K562 (cell line): ENCODE data around the gene ROR2. TPM values are rescaled to one million over a fixed set of nuclear protein-coding genes. Genes with fewer than 3 reads are reported as not detected.

Source experiments
- ATAC-seq: fragments of 200-7000 bp; cut with Tn5 transposase; 3 replicates; pipeline ENCODE4 v1.9.1; 2020; ENCODE audit warnings: moderate library complexity
- BruUV-seq: library from RNA; stranded (reverse); fragments of 400-500 nt; replicated peaks from 2 replicates; lab custom pipeline; 2021; lab: Mats Ljungman, UMichigan
- CTCF ChIA-PET: fragments of 300-600 bp; formaldehyde crosslinking; extraction: SDS; loops from one replicate; lab custom pipeline; 2021; ENCODE audit warnings: low intra/inter-chr PET ratio; lab: Yijun Ruan, JAX
- POLR2A ChIA-PET: fragments of 300-600, 350-650 bp; sonication (Branson Sonifier 250); formaldehyde crosslinking; extraction: SDS; loops from one replicate; lab custom pipeline; 2021; ENCODE audit warnings: antibody characterized with exemption, inconsistent platforms; lab: Yijun Ruan, JAX
- DNase-seq, 4 experiments: peaks; one replicate each; pipeline versions ENCODE4 v3.0.0 to v3.0.0-alpha.2; 2011 to 2018; ENCODE audit warnings: low spot score in 3 of 4, mixed read lengths in 3 of 4; ENCODE audit errors: extremely low read depth in 1 of 4
- FAIRE-seq: peaks from 2 replicates; lab custom pipeline; 2011; peaks lifted over from hg19 to GRCh38; lab: Jason Lieb, UNC
- H2AFZ ChIP-seq: 2 replicates; pipeline ENCODE4 v1.6.0; 2011; ENCODE audit warnings: low read depth, low read length, control low read depth, inconsistent platforms
- H3K27ac ChIP-seq: fragments of 200-600 bp; 3 replicates; pipeline ENCODE4 v1.8.0; 2011; ENCODE audit warnings: low read depth, mild to moderate bottlenecking, control low read depth, inconsistent platforms, low read length, moderate library complexity, mixed read lengths; ENCODE audit errors: extremely low read depth
- H3K27me3 ChIP-seq, 2 experiments: fragments of 300-600 bp in 1 of 2; 2 replicates in 1 of 2; 3 replicates in 1 of 2; pipeline versions ENCODE4 v1.6.0 to v1.8.0; 2011; ENCODE audit warnings: inconsistent platforms in 2 of 2, low read length in 2 of 2, mild to moderate bottlenecking in 1 of 2, mixed read lengths in 1 of 2, moderate library complexity in 1 of 2; ENCODE audit not compliant: control insufficient read depth in 2 of 2, insufficient read depth in 2 of 2
- H3K36me3 ChIP-seq: fragments of 300-600 bp; 3 replicates; pipeline ENCODE4 v1.8.0; 2011; ENCODE audit warnings: mild to moderate bottlenecking, low read length, inconsistent platforms; ENCODE audit not compliant: control insufficient read depth, insufficient read depth
- H3K4me1 ChIP-seq, 2 experiments: fragments of 200-600 bp in 1 of 2; replicated peaks in 1 of 2; 2 replicates in 1 of 2; 3 replicates in 1 of 2; pipeline versions ENCODE4 v1.5.1 to v1.8.0; 2011; ENCODE audit warnings: inconsistent platforms in 2 of 2, low read length in 2 of 2, mild to moderate bottlenecking in 1 of 2, mixed read lengths in 1 of 2, moderate library complexity in 1 of 2; ENCODE audit not compliant: control insufficient read depth in 2 of 2, insufficient read depth in 2 of 2
- H3K4me2 ChIP-seq: 2 replicates; pipeline ENCODE4 v1.6.1; 2011; ENCODE audit warnings: low read length, control low read depth, inconsistent platforms, mixed read lengths; ENCODE audit not compliant: insufficient read depth
- H3K4me3 ChIP-seq: fragments of 200-600 bp; sonication (generic), shearing (Covaris generic); 2 replicates; pipeline ENCODE4 v1.5.1; 2016; ENCODE audit warnings: control low read depth, inconsistent platforms
- H3K79me2 ChIP-seq: fragments of 200-600 bp; 3 replicates; pipeline ENCODE4 v1.8.0; 2011; ENCODE audit warnings: low read length, inconsistent platforms; ENCODE audit not compliant: control insufficient read depth, insufficient read depth
- H3K9ac ChIP-seq, 2 experiments: 2 replicates each; pipeline versions ENCODE4 v1.6.0 to v1.6.1; 2011; ENCODE audit warnings: low read depth in 2 of 2, low read length in 2 of 2, control low read depth in 1 of 2, inconsistent platforms in 1 of 2, mild to moderate bottlenecking in 1 of 2, mixed read lengths in 1 of 2; ENCODE audit not compliant: insufficient read depth in 1 of 2
- H3K9me1 ChIP-seq: one replicate; pipeline ENCODE4 v1.6.0; 2011; ENCODE audit warnings: inconsistent platforms, mild to moderate bottlenecking, low read length, moderate library complexity; ENCODE audit not compliant: control insufficient read depth, insufficient read depth
- H3K9me3 ChIP-seq: replicated peaks from 2 replicates; pipeline ENCODE4 v1.5.1; 2011; ENCODE audit warnings: low read depth, low read length, inconsistent platforms; ENCODE audit not compliant: control insufficient read depth, insufficient read depth
- H4K20me1 ChIP-seq: replicated peaks from 2 replicates; pipeline ENCODE4 v1.6.1; 2011; ENCODE audit warnings: low read length, inconsistent platforms, mixed read lengths; ENCODE audit not compliant: control insufficient read depth, insufficient read depth
- CSDE1 ChIP-seq, 2 experiments: fragments of 450-650 bp; IDR thresholded peaks; 2 replicates each; pipeline ENCODE4 v1.6.1; 2016; ENCODE audit warnings: mild to moderate bottlenecking in 1 of 2
- ETV5 ChIP-seq: sonication (generic); formaldehyde crosslinking; IDR thresholded peaks from 2 replicates; pipeline ENCODE4 v1.4.0; 2020; ENCODE audit warnings: low read depth, mild to moderate bottlenecking, missing genetic modification reagents
- FOXJ2 ChIP-seq: fragments of 200-800 bp; sonication (Bioruptor generic); IDR thresholded peaks from 2 replicates; pipeline ENCODE4 v1.6.1; 2016; ENCODE audit warnings: missing genetic modification characterization, missing compliant biosample characterization
- HDAC8 ChIP-seq: fragments of 450-650 bp; IDR thresholded peaks from 2 replicates; pipeline ENCODE4 v1.6.1; 2016; ENCODE audit warnings: mild to moderate bottlenecking, missing genetic modification characterization, moderate library complexity, missing compliant biosample characterization
- IRF9 ChIP-seq: fragments of 450-650 bp; IDR thresholded peaks from 2 replicates; pipeline ENCODE4 v1.6.1; 2016; ENCODE audit warnings: missing biosample characterization, missing genetic modification characterization
- MIER1 ChIP-seq: fragments of 450-650 bp; IDR thresholded peaks from 2 replicates; pipeline ENCODE4 v1.6.1; 2016; ENCODE audit warnings: antibody characterized with exemption, mild to moderate bottlenecking, low read depth
- MYC ChIP-seq, 2 experiments: fragments of 250-450 bp in 1 of 2; sonication (Bioruptor Pico) in 1 of 2; IDR thresholded peaks; 2 replicates each; pipeline versions ENCODE4 v1.5.1 to v1.6.1; 2012 to 2021; ENCODE audit warnings: low read depth in 2 of 2, borderline replicate concordance in 1 of 2, improper control_type of control experiment in 1 of 2, low read length in 1 of 2, mild to moderate bottlenecking in 1 of 2, moderate library complexity in 1 of 2
- NCOA4 ChIP-seq: fragments of 450-650 bp; IDR thresholded peaks from 2 replicates; pipeline ENCODE4 v1.6.1; 2018; ENCODE audit warnings: mild to moderate bottlenecking; ENCODE audit not compliant: partially characterized antibody
- POLR3A ChIP-seq: IDR thresholded peaks from 2 replicates; pipeline ENCODE4 v1.6.1; 2011; ENCODE audit warnings: borderline replicate concordance, mild to moderate bottlenecking, moderate library complexity; ENCODE audit not compliant: insufficient read length, insufficient read depth; ENCODE audit errors: extremely low read depth
- RERE ChIP-seq: sonication (generic); formaldehyde crosslinking; IDR thresholded peaks from 2 replicates; pipeline ENCODE4 v1.8.0; 2023; ENCODE audit warnings: missing genetic modification reagents, mild to moderate bottlenecking, borderline replicate concordance
- SMAD2 ChIP-seq: fragments of 150-350 bp; IDR thresholded peaks from 2 replicates; pipeline ENCODE4 v1.6.1; 2014; ENCODE audit warnings: low read depth, mild to moderate bottlenecking, low read length
- ZBTB17 ChIP-seq: fragments of 450-650 bp; formaldehyde crosslinking; IDR thresholded peaks from 2 replicates; pipeline ENCODE4 v1.4.0; 2020; ENCODE audit warnings: mild to moderate bottlenecking
- ZNF655 ChIP-seq: fragments of 250-450 bp; sonication (Bioruptor Pico); IDR thresholded peaks from 2 replicates; pipeline ENCODE4 v1.5.0; 2021
- ZNF696 ChIP-seq: fragments of 250-450 bp; sonication (Bioruptor Pico); conservative IDR thresholded peaks from 2 replicates; pipeline ENCODE4 v1.4.0; 2020; ENCODE audit warnings: mild to moderate bottlenecking, moderate library complexity
- WGBS: fragments of 100-300 bp; shearing (Covaris generic); methylation state at CpG from one replicate; pipeline ENCODE4 v1.1.6; 2016; ENCODE audit warnings: low coverage, mixed read lengths; ENCODE audit not compliant: insufficient coverage; ENCODE audit errors: missing lambda C conversion rate; 5-methylcytosine and 5-hydroxymethylcytosine counted together
- in situ Hi-C: fragments of 300-500 bp; cut with MboI; formaldehyde crosslinking; loops from 4 replicates; pipeline ENCODE4 v1.15.0; 2018; ENCODE audit warnings: inconsistent platforms, mixed read lengths
- intact Hi-C: fragments of 100-400 bp; cut with micrococcal nuclease; formaldehyde crosslinking; loops from 2 replicates; pipeline ENCODE4 v1.14.2; 2022
- polyA plus RNA-seq, 8 experiments: library from polyadenylated mRNA; depleted of rRNA in 4 of 8; stranded (reverse) in 5 of 8; unstranded in 3 of 8; fragments of >200 nt; fragmentation: Nextera tagmentation in 2 of 8; fragmentation: Illumina TruSeq in 1 of 8; extraction: Ambion mirVana in 2 of 8; extraction: Trizol in 1 of 8; gene quantifications; 2 replicates each; pipeline versions ENCODE4 v1.2.1 to v1.2.3, GENCODE V29; 2011 to 2014; ENCODE audit warnings: inconsistent platforms in 1 of 8, missing spikeins in 1 of 8
- total RNA-seq, 7 experiments: library from RNA; depleted of rRNA in 6 of 7; stranded (reverse); fragments of >200 nt in 6 of 7; fragmentation: Illumina TruSeq in 2 of 7; extraction: Trizol in 2 of 7; gene quantifications; 2 replicates each; pipeline versions ENCODE4 v1.2.1 to v1.2.3, GENCODE V29; 2011 to 2021; ENCODE audit warnings: low replicate concordance in 1 of 7

The ROR2 gene
- total and polyA plus RNA-seq, 9 of the 15 experiments (the other 6 are each of a cell fraction or from before 2014, with no cell fraction given) = 5.6 to 33.8 (median 15.3) TPM

GRCh38 chr9:91842358-91843049 is 107.5 kb downstream of the ROR2 start:
- peaks cover 9% of the 10 kb centered on the region for H3K9me1 ChIP-seq
- in situ Hi-C loops = no loop called here
- no peak overlapping the region for H3K4me2 ChIP-seq
- H3K27me3 ChIP-seq = no peaks in the 10 kb centered on the region
- BruUV-seq = no TSS peak
- no peak for TF ChIP-seq ETV5
- no peak for TF ChIP-seq HDAC8 (tag)
- no peak for TF ChIP-seq MYC (IDR thresholded peaks at IDR 0.05; ENCODE audit: low read depth, low read length)
- TF ChIP-seq MYC (CRISPR knock-in tag; IDR thresholded peaks at IDR 0.05; ENCODE audit: borderline replicate concordance, low read depth) = no peak
- TF ChIP-seq ZBTB17 (CRISPR knock-in tag) = no peak
- TF ChIP-seq ZNF696 = no peak
- TF ChIP-seq NCOA4 = no peak
- TF ChIP-seq MIER1 = no peak
- no peak for TF ChIP-seq RERE (CRISPR knock-in tag)
- TF ChIP-seq SMAD2 = no peak
- no peak for TF ChIP-seq ZNF655 (CRISPR knock-in tag)
- TF ChIP-seq CSDE1 (IDR thresholded peaks at IDR 0.05) = no peak
- no peak for TF ChIP-seq POLR3A
- no peak for TF ChIP-seq FOXJ2 (tag)
- TF ChIP-seq IRF9 = no peak
- no peak overlapping the region for H3K27ac ChIP-seq
- no peaks in the 10 kb centered on the region for H3K9me3 ChIP-seq
- peaks cover 8% of the 10 kb centered on the region; the same call in 1 of the 3 replicates for H3K36me3 ChIP-seq
- ChIA-PET POLR2A (interaction anchor here (1.7 kb wide), 1 partner anchor 12 kb away, joined by 3 read pairs; no protein-coding TSS in a partner anchor), CTCF (no interaction called here)
- no peak overlapping the region; a peak in 1 of 4 replicates for H3K9ac ChIP-seq
- no peak overlapping the region for H2AFZ ChIP-seq
- WGBS = 58% methylated on average over 8 of the region's 9 CpGs
- H3K4me3 ChIP-seq = no peak overlapping the region
- peaks cover 12% of the 10 kb centered on the region; the same call in 1 of the 2 replicates for H4K20me1 ChIP-seq
- no peak for FAIRE-seq
- ATAC-seq = no peak
- intact Hi-C loops = no loop called here
- H3K79me2 ChIP-seq = peaks cover 48% of the 10 kb centered on the region
- no peak for DNase-seq
- H3K4me1 ChIP-seq = peaks cover 8 to 26% of the 10 kb centered on the region in 2 experiments
